CMK (cell line): ENCODE measurements around the gene EEFSEC.
A peak's percentile ranks its signal among the peaks of the same experiment; 100 is the strongest.

ENCODE experiments used
- DNase-seq: peaks from one replicate; pipeline ENCODE4 v3.0.0-alpha.2; 2010; ENCODE audit warnings: low read depth

EEFSEC gene

DNA sequence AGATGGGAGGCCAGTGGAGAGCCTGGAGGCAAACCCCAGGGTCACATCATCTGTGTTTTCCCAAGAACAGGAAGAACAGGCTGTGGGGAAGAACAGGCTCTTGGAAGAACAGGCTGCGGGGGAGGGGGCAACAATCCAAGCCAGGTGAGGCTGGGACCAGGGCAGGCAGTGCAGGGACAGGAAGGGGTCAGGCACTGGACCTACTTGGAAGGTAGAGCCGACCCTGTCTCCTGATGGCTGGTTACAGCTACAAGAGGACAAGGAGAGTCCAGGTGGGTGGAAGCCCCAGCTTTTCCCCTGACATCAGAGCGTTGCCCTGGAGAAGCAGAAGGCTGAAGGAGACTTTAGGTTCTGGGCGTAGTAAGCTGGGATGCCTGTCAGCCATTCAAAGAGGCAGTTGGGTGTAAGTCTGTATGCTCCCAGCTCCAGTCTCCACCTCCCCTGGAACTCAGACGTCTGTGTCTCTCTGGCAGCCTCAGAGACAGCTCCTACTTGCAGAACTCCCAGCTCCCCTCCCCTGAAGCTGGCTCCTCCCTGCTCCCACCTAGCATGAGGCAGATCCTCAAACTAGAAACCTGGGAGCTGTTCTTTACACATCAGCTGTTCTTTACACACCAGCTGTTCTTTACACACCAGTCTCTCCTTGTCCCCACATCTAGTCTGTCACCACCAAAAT lies 182.5 kb downstream of the EEFSEC start:
- DNase-seq: no peak

DNA sequence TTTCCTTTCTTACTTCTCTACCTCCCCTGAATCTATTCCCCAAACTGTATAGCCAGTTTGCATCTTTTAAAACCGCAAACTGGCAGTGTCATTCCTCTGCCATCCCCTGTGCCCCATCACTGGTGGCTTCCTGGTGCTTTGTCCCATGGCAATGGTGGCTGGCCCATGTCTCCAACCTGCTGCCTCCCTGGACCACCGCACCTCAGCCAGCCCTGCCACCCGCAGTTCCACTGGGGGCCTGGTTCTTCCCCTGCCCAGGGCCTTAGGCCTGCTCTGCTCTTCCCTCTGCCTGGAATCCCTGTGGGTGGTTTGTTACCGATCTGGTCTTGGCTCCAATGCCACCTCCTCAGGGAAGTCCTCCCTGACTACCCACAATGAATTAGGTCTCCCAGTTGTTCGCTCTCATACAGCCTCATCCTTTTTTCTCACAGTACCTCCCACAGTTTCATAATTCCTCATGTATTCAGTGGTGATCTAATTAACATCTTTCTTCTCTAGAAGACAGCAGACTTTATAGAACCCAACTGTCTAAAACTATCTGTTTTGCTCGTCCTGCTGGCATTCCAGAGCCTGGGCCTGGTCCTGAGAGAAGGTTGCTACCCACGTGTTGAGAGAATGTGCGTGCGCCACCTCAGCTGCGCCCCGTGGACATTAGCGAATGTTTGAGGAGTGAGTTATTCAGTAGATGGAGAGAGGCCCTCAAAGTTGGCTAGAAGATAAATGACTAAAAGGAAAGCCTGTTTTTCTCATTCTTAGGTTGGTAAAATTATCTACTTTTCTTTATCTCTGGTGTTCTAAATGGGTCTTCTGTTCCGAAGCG lies 183.3 kb downstream of the EEFSEC start:
- DNase-seq: no peak

DNA sequence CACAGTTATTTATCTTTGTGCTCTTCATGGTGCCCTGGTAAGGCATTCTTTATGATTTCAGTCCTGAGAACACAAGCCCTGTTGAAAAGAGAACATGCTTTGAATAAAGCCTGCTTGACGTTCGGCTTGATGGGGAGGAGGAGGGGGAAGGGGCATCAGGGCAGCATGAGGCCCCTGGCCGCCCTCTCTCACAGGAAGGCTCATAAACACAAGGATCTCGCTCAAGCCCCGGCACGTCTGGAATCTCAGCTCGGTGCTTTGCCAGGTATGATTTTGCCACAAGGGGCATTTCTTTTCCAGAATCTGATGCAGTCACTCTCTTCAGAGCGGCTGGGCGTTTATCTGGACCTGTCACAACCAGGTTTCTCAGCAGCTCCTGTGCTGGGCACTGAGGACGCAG lies 184.0 kb downstream of the EEFSEC start:
- DNase-seq: no peak

DNA sequence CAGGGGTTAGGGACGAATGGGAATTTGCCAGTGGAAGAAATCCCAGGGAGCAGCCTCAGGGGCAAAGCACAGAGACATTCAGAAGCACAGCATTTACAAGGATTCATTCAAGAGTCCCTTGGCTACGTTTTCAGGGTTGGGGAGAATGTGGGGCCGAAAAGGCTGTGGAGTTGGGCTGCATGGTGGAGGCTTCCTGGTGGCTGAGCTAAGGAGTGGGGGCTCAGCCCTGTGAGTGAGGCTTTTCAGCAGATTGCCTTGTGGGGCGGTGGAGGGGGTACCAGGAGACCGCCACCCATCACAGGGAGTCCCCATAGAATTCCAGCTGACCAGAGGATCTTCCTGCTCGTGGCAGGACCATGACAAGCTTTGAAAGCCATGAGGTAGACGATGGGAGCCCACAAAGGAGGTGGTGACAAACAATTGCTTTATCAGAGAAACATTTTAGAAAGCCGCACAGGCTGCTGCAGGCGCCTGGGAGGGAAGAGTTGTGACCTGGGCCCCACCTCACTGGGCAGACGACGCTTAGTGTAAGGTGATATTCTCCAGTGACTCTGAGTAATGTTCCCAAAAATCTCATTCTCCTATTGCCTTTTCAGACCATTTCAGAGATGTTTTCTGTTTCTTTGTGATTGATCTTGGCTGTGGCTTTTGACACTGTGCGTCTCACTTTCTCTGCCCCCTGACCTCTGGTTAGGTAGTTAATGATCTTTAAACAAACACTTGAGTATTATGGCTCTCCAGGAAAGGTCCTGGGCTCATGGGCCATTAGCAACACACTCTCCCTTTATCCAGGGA lies 185.5 kb downstream of the EEFSEC start:
- DNase-seq: no peak

DNA sequence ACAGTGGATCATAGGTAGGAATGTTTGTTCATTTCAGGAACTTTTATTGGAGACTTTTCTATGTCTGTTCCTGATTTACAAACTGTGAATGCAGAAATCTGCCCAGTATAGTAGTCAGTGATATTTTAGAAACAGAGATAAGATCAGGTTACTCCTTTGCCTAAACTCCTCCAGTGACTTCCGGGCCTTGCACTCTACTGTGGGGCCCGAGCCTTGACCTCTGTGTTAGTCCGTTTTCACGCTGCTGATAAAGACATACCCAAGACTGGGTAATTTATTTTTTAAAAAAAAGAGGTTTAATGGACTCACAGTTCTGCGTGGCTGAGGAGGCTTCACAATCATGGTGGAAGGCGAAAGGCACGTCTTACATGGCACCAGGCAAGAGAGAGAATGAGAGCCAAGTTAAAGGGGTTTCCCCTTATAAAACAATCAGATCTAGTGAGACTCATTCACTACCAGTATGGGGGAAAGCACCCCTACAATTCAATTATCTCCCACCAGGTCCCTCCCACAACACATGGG lies 186.3 kb downstream of the EEFSEC start:
- DNase-seq: no peak

DNA sequence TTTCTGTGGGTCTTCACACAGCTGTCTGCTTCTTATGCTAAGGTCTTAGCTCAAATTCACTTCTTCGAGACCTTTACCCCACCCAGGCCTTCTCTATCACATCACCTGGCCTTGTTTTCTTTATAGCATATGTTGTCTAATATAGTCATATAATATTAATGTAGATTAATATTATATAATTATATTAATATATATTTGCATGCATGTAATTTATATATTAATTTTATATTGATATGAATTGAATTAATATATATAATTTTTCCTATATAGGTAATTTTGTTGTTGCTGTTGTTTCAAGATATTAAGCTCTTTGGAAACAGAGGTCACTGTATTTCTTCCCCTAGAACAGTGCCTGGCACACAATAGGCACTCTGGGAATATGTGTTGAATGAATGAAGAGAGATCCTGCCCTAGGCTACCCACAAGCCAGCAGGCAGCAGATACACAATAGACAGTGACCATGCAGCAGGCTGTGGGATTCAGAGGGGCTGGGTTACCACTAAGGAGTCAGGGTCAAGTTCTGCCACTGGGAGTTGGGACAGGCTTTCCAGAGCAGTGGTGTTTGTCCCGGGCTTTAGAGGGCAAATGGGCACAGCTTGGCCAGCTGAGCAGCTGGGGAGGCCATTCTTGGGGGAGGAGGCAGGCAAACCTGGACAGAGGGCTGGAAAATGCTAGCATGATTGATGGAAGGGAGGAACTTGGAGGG lies 187.1 kb downstream of the EEFSEC start:
- no peak for DNase-seq

DNA sequence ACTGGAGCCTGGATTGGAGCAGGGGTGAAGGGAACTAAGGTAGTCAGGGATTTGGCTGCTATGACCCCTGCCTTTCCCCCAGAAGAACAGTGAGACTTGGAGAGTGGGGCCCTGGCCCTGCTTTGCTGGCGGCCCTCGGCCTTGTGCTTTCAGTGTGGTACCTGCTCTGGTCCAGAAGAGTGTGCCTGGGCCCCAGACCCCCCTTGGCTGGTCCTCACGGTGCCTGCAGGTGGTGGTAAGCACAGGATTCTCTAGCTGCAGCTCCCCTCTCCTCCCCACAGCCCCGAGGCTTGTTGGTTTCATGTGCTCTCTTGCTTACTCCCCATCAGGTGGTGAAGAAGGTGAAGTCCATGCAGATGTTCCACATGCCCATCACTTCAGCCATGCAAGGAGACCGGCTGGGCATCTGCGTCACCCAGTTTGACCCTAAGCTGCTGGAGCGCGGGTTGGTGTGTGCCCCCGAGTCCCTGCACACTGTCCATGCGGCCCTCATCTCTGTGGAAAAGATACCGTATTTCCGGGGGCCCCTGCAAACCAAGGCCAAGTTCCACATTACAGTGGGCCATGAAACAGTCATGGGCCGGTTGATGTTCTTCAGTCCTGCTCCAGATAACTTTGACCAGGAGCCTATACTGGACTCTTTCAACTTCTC lies 187.7 kb downstream of the EEFSEC start:
- no peak for DNase-seq

DNA sequence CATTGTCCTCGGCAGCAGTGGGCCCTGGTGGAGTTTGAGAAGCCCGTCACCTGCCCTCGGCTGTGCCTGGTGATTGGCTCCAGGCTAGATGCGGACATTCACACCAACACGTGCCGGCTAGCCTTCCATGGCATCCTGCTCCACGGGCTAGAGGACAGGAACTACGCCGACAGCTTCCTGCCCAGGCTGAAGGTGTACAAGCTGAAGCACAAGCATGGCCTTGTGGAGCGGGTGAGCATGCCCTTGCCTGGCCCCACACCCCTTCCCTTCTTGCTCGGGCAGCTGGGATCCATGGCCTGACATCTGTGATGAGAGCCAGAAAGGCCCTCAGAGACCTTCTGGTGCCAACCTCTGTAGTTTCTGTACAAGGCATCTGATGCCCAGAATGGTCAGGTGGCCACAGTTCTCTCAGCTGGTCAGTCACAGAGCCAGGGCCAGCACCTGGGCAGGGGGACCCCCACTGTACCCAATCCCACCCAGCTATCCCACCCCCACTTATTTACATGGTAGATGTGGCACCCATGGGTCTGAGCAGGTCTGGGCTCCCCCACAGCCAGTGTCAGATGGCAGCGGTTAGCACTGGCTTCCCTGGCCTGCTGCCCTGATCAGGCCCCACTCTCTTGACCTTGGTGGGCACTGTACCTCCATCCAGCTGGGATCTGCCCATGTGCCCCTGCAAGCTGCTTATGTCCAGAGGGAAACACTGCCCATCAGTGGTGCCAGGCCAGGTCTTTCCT lies 188.5 kb downstream of the EEFSEC start:
- DNase-seq: no peak

DNA sequence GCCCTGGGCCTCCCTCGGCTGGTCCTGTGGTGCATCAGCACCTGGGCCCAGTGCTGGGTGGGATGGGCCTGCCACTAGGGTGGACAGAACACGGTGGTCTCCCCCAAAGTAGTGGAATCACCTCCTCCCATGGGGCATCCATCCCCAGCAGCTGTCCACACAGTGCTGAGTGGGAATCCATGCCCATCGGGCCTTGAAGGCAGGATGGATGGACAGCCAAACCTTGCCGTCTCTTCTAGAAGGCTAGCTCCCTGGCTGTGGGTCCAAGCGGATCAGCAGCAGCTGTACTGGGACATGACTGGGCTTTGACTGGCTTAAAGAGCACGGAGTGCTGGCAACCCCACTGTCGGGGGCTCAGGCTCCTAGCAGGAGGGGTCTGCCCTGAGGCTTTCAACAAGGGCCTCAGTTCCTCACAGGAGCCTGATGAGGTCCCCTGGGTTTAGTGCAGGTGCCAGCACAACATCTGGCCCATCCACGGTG lies 189.5 kb downstream of the EEFSEC start:
- DNase-seq: no peak

DNA sequence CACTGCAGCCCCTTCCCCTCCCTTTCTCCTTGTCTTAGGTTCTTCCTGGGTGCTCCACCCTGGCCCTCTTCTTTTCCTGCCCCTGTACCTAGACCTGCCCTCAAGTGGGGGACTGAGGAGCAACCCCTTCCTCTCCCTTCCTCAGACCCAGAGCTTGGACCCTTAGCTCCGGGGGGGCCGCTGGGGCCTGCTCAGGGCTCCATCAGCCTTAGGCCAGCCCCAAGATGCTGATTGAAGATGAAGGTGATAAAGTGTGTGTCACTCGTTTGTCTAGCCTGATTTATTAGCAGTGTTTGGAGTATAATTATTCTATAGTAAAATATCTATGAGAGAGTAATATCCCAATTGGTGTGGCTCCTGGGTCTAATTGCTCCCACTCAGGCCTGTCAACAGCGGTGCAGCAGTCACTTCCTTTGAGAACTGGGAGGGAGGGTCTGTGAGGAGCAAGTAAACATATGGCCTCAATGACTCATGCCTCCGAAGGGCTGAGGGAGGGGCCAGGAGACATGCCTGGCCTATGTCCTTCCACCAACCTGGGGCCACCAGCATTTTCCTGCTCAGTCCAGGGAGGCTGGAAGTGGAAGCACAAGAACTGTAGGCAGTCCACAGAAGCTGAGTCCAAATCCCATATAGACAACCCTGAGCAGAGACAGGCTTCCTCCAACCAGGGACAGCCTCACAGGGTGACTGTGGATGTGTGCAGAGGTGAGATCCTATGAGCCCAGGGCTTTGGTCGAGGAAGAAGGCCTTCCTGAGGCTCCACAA lies 190.2 kb downstream of the EEFSEC start:
- DNase-seq: no peak

DNA sequence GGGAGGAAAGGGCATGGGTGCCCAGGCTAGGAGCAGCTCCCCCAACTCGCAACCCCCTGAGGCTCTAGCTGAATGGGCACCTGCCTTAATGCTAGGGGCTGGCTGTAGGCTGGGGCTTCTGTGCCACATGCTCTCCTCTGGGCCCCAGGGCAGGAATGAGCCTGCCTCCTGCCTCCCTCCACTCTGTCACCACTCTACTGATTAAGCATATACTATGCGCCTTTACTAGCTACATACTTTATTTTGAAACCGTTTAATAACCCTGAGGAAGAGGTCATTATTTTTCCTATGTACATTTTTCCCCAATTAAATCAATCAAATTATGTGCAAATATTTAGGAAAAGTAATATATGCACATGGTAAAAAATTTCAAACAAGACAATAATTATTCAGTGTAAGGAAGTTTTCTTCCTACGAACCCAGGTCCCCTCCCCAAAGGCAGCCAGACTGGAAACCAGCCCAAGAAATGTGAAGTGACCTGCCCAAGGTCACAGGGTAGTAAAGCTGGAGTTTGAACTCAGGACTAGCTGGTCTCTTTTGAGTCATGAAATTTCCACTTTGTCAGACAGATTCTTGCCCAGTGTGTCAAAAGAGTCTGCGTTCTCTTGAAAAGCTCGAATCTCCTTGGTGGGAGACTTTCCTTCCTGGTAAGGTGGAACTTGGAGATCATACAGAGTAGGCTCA lies 190.9 kb downstream of the EEFSEC start:
- no peak for DNase-seq

DNA sequence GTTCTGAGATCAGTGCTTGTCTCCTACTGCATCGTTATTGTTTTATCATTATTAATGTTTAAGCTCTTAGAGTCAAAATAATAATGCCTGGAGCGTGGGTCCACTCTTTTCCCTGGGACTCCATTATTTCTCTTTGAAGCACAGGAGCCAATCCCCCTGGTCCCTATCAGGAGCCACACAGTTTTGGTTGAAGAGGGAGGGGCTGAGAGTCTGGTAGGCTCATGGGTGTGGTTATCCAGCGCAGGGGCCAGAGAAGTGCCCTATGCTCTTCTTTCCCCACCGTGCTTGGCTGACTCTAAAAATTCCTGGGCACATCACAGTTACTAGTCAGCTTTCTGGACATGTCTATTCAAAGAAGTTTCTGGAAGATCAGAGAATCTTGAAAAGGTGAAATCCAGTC lies 191.9 kb downstream of the EEFSEC start:
- DNase-seq: no peak

DNA sequence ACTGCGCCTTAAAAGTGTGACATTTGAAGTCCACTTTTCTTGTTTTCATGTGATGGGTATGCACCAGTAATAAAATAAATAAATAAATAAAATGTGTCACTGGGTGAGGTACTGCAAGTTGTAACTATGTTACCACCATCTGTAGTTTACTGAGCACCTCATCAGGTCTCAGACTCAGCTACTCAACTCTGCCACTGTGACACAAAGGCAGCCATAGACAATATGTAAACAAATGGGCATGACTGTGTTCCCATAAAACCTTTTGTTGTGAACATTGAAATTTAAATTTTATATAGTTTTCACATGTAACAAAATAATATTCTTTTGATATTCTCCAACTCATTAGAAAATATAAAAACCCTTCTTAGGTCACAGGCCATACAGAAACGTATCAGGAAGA lies 193.3 kb downstream of the EEFSEC start:
- no peak for DNase-seq

DNA sequence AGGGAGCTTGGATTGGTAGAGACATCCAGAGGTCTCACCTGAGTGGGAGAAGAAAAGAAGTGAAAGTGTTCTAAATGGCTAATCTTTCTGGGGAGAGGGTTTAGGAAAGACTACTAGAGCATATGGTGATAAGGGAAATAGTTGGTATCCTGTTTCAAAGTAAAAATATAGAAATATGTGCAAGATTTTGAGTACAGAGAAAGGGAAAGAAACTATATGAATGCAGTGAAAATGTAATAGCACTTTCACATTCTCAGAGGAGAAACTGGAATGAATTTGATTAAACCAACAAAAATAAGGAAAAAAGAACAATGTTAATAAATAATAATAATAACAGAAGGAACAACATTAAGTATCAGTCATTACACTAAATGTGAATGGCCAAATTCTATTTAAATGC lies 194.0 kb downstream of the EEFSEC start:
- no peak for DNase-seq

DNA sequence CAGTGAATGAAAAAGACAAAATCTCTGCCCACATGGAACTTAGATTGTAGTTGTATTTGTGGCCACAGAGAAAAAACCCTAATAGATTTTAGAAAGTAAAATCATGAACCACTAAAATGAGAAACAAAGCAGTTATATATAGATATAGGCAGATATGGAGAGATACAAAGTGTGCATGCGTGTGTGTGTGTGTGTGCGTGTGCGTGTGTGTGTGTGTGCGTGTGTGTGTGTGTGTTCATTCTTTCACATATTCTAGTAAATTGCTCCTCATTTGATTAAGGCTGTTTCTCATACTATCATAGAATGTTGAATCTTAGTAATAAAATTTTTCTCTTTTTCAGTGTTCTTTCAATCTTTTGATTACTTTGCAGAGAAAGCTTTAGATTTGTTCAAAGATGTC lies 194.8 kb downstream of the EEFSEC start:
- DNase-seq: no peak

DNA sequence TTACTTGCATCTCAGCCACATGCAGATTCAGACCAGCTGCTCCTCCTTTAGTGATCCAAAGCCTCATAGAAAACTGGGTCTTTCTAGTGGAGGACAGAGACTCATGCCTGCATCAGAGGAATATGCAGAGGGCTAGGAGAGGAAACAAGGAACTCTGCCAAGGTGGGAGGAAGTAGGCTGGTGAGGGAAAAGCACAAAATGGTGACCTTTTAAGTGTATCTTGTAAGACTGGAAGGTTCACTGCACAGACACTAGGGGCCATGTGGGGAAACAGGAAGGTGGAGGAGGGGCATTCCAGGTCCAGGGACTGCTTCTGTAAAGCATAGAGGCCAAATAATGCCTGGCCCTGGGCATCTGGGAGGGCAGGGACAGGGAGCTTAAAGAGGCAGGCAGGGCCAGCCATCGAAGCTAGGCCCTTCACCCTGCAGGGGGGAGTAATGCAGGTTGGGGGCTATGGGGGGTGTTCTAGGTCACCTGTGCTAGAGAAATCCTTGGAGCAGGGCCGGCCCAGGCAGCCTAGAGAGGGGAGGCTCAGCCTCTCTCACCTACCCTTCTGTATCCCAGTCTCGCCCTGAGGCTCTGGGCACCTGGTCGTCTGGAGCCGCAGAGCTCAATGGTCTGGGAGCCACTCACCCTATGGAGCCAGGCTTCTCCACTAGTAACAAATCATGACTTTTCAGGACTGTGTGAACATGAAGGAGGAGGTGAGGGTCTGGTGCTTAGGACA lies 195.7 kb downstream of the EEFSEC start:
- DNase-seq: peak; percentile 27

DNA sequence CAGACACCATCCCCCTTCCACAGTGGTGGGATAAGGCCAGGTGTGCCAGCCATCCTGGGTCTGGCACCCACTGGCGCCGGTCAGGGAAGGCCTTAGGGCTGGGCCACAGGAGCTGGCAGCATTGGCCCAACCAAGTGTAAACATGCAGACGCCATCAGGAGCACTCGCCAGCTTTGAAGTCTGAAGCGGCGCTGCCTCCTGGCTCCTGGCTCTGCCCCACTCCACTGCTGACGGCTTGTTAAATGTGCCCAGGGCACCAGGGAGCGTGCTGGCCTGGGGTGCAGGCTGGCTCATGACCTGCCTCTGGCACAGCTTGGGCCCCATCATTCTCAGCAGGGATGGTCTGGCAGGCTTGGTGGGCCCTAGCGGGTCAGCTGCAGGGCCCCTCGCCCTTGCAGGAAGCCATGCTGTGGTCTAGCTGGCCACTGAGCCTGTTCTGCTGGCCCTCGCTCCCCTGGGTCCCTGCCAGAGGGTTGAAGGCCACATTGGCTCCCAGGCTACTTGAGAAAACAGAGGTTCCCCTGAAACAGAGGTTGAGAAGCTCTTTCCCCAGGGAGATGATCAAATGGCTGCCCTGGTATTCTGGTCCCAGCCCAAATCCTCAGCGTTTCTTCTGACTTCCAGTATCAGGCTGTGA lies 196.8 kb downstream of the EEFSEC start:
- no peak for DNase-seq

DNA sequence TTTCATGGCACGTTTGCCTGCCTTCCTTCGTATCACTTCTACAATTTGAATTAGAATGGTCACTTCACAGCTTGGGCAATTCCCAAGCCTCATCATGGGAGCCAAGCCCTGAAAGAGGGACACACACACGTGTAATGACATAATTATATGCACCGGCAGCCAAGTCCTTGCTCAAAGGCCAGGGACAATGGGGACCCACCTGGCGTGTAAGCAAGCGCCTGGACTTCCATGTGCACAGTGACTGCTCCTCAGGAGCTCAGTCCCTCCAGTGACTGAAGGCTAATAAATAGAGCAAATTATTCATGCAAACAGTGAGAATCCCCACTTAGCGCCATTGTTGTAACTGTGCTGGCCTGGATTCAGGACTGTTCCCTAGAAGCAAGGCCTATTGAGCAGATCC lies 198.3 kb downstream of the EEFSEC start:
- DNase-seq: no peak
